Mucosa of rectum (tissue), 2 donors: Measurements from ENCODE around the gene DBNL.

Experiments
- H3K27ac ChIP-seq, 2 donors: one replicate each; pipeline ENCODE4 v1.7.0; 2013; ENCODE audit warnings: inconsistent platforms in 2 of 2, low read depth in 2 of 2, low read length in 2 of 2
- H3K27me3 ChIP-seq, 2 donors: one replicate each; pipeline ENCODE4 v1.7.0; 2013; ENCODE audit warnings: low read length in 2 of 2; ENCODE audit not compliant: control insufficient read depth in 2 of 2, insufficient read depth in 2 of 2
- H3K36me3 ChIP-seq, 2 donors: one replicate each; pipeline ENCODE4 v1.7.0; 2013; ENCODE audit warnings: low read length in 2 of 2; ENCODE audit not compliant: control insufficient read depth in 2 of 2, insufficient read depth in 2 of 2
- H3K4me1 ChIP-seq, 2 donors: one replicate each; pipeline ENCODE4 v1.7.0; 2013; ENCODE audit warnings: low read length in 2 of 2, mild to moderate bottlenecking in 1 of 2; ENCODE audit not compliant: control insufficient read depth in 2 of 2, insufficient read depth in 2 of 2
- H3K4me3 ChIP-seq, 2 donors: one replicate each; pipeline ENCODE4 v1.7.0; 2013; ENCODE audit warnings: low read length in 2 of 2
- H3K9ac ChIP-seq, 2 donors: one replicate each; pipeline ENCODE4 v1.7.0; 2013; ENCODE audit warnings: low read length in 2 of 2, low read depth in 1 of 2, mild to moderate bottlenecking in 1 of 2
- H3K9me3 ChIP-seq, 2 donors: one replicate each; pipeline ENCODE4 v1.7.0; 2013; ENCODE audit warnings: low read length in 2 of 2; ENCODE audit not compliant: control insufficient read depth in 2 of 2
- donor health status: healthy.
- donor health status: Normal muscosa, but diverticular disease.

The DBNL gene

GRCh38 chr7:44043902-44044301 is 600 bp upstream of the DBNL start:
- peak overlapping the region; percentile 93 to 95 for H3K9ac ChIP-seq
- peak overlapping the region; percentile 93 to 94 for H3K4me3 ChIP-seq
- H3K36me3 ChIP-seq: peaks cover 5 to 8% of the 10 kb centered on the region in 2 donors
- H3K27me3 ChIP-seq: no peaks in the 10 kb centered on the region
- peaks cover 26 to 29% of the 10 kb centered on the region in 2 donors for H3K4me1 ChIP-seq
- H3K27ac ChIP-seq: peak overlapping the region; percentile 92
- no peaks in the 10 kb centered on the region for H3K9me3 ChIP-seq

GRCh38 chr7:44045226-44046014 is 918 bp downstream of the DBNL start:
- Histone ChIP-seq H3K9me3 (no peaks in the 10 kb centered on the region), H3K36me3 (peaks cover 15% of the 10 kb centered on the region in 2 donors), H3K27ac (peak overlapping the region; percentile 92), H3K27me3 (no peaks in the 10 kb centered on the region), H3K4me1 (peaks cover 26 to 29% of the 10 kb centered on the region in 2 donors), H3K4me3 (peak overlapping the region; percentile 93 to 94), H3K9ac (peak overlapping the region; percentile 92 to 93)

GRCh38 chr7:44046321-44047061 is 2.0 kb downstream of the DBNL start:
- H3K9me3 ChIP-seq: no peaks in the 10 kb centered on the region
- peaks cover 26% of the 10 kb centered on the region in 2 donors for H3K4me1 ChIP-seq
- H3K27me3 ChIP-seq: no peaks in the 10 kb centered on the region
- peak overlapping the region; percentile 92 for H3K27ac ChIP-seq
- H3K36me3 ChIP-seq: peaks cover 25% of the 10 kb centered on the region in 2 donors
- peak overlapping the region in 1 of 2 donors; percentile 93 for H3K4me3 ChIP-seq
- H3K9ac ChIP-seq: no peak overlapping the region

GRCh38 chr7:44048031-44048795 is 3.7 kb downstream of the DBNL start:
- peaks cover 26% of the 10 kb centered on the region in 2 donors for H3K4me1 ChIP-seq
- no peak overlapping the region for H3K9ac ChIP-seq
- H3K9me3 ChIP-seq: no peaks in the 10 kb centered on the region
- no peak overlapping the region for H3K4me3 ChIP-seq
- H3K27me3 ChIP-seq: no peaks in the 10 kb centered on the region
- H3K27ac ChIP-seq: no peak overlapping the region
- H3K36me3 ChIP-seq: peaks cover 37 to 39% of the 10 kb centered on the region in 2 donors

- no peak overlapping the region for H3K4me3 ChIP-seq
- no peak overlapping the region for H3K9ac ChIP-seq
- H3K9me3 ChIP-seq: no peaks in the 10 kb centered on the region
- peaks cover 14 to 16% of the 10 kb centered on the region in 2 donors for H3K4me1 ChIP-seq
- H3K27me3 ChIP-seq: no peaks in the 10 kb centered on the region
- no peak overlapping the region for H3K27ac ChIP-seq
- H3K36me3 ChIP-seq: peaks cover 40 to 43% of the 10 kb centered on the region in 2 donors
Observed at GRCh38 chr7:44050121-44050914, 5.8 kb downstream of the DBNL start.

- H3K27me3 ChIP-seq: no peaks in the 10 kb centered on the region
- peaks cover 40 to 48% of the 10 kb centered on the region in 2 donors for H3K36me3 ChIP-seq
- no peak overlapping the region for H3K27ac ChIP-seq
- no peaks in the 10 kb centered on the region for H3K9me3 ChIP-seq
- peaks cover 7 to 9% of the 10 kb centered on the region in 2 donors for H3K4me1 ChIP-seq
- no peak overlapping the region for H3K4me3 ChIP-seq
- H3K9ac ChIP-seq: no peak overlapping the region
Observed at GRCh38 chr7:44050915-44051560, 6.5 kb downstream of the DBNL start.

GRCh38 chr7:44051611-44052220 is 7.2 kb downstream of the DBNL start:
- H3K4me1 ChIP-seq: peaks cover under 1 to 2% of the 10 kb centered on the region in 2 donors
- no peak overlapping the region for H3K4me3 ChIP-seq
- peaks cover 36 to 52% of the 10 kb centered on the region in 2 donors for H3K36me3 ChIP-seq
- no peak overlapping the region for H3K9ac ChIP-seq
- H3K27ac ChIP-seq: no peak overlapping the region
- H3K9me3 ChIP-seq: no peaks in the 10 kb centered on the region
- no peaks in the 10 kb centered on the region for H3K27me3 ChIP-seq

- Histone ChIP-seq H3K9me3 (no peaks in the 10 kb centered on the region), H3K27me3 (no peaks in the 10 kb centered on the region), H3K4me1 (no peaks in the 10 kb centered on the region), H3K9ac (no peak overlapping the region), H3K4me3 (no peak overlapping the region), H3K36me3 (peaks cover 47 to 63% of the 10 kb centered on the region in 2 donors), H3K27ac (no peak overlapping the region)
Observed at GRCh38 chr7:44052771-44053365, 8.4 kb downstream of the DBNL start.
